HL-60/S4 treated with retinoic acid at 250 ng/mL for 4 days and 3 days (cell line): Measurements from ENCODE around the gene YWHAH.
"Not testable (repeated sequence)": the region's sequence is repeated elsewhere in the genome, so short reads cannot be mapped to it uniquely, and the experiment has no call there.

Source experiments
- in situ Hi-C: fragments of 300-500 bp; cut with MboI; formaldehyde crosslinking; loops from 2 replicates; pipeline ENCODE4 v1.7.0; 2022; ENCODE audit warnings: low sequenced_read_pairs

The YWHAH gene

DNA sequence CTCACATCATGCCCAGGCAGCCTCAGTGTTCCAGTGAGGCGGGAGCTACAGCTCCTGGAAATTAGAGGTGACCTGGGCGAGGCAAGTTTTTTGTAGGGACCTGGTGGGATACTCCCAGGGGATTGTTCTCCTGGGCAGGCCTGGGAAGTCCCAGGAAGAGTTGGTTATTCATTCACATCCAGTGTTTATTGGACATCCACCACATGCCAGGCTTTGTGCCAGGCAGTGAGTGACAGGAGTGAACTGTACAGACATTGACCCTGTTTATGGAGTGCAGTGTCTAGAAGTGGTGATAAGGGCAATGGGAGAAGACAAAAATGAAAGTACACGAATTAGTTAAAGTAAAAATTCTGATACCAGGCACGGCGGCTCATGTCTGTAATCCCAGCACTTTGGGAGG lies 29.4 kb downstream of the YWHAH start:
- in situ Hi-C loops, result loop anchor here (25.0 kb wide), 1 partner anchor 311 kb away; the partner anchor contains the start of gene PISD

DNA sequence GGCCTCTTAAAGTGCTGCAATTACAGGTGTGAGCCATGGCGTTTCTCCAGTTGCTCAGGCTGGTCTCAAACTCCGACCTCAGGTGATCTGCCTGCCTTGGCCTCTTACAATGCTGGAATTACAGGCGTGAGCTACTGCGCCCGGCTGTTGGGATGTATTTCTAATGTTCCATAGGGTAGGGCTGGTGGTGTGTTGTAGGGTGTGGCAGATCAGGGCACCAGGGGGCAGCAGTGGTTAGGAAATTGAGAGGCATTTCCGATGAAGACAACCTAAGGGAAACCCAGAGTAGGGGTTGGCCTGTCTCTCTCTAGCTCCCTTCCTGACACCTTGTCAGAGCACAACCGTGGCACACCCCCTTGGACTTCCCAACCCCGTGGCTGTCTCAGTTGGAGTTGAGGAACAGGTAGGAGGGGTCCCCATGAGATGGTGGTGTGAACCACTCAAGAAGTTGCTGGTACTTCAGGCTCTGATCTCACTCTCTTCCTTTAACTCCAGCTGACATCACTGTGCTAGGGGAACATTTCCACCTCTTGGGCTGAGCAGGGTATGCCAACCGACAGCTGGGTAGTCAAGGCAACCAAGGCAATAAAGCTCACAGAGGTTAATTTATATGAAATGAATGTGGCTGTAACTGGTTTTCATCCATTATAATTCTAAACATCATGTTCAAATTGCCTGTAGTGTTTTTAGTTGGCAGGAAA lies 33.0 kb downstream of the YWHAH start:
- in situ Hi-C loops, result no loop called here

DNA sequence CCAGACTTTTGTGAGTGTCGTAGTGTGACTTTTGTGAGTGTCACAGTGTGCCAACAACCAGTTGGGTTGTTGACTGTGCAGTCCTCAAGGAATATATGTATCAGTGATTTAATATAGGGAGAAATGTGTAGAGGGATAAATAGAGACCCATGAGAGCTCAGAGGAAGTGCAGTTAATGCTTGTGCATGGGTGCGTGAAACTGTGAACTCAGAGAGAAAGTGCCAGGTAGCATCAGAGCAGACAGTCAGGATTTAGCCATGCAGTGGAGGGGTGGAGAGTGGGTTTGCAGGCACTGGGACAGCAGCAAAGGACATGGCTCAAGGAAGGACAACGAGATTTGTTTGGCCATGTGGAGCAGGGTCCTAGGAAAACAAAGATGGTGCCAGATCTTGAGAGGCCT lies 33.6 kb downstream of the YWHAH start:
- in situ Hi-C loops, result no loop called here

DNA sequence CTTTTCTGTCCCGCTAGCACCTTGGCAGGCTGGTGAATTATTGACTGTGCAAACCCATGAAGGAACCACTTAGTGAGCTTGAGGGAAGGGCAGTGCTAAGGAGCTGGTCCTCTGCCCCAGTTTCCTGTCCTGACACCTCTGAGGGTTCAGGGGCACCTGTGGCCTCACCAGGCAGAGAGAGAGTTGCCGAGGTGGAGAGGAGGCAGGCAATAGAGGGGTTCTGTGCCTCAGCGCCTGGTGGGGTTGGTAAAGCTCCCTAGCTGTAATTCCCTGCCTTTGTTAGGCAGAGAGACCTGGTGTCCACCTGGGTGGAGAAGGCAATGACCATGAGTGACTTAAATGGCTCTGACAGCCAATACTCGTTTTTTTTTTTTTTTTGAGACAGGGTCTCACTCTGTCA lies 36.3 kb downstream of the YWHAH start:
- in situ Hi-C loops, result no loop called here

DNA sequence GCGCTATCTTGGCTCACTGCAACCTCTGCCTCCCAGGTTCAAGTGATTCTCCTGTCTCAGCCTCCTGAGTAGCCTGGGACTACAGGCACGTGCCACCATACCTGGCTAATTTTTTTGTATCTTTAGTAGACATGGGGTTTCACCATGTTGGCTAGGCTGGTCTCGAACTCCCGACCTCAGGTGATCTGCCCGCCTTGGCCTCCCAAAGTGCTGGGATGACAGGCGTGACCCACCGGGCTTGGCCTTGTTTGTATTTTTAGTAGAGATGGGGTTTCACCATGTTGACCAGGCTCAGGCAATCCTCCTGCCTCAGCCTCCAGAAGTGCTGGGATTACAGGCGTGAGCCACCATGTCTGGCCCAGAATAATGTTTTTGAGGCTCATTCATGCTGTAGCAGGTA lies 37.6 kb downstream of the YWHAH start:
- in situ Hi-C loops, result not testable (repeated sequence)

DNA sequence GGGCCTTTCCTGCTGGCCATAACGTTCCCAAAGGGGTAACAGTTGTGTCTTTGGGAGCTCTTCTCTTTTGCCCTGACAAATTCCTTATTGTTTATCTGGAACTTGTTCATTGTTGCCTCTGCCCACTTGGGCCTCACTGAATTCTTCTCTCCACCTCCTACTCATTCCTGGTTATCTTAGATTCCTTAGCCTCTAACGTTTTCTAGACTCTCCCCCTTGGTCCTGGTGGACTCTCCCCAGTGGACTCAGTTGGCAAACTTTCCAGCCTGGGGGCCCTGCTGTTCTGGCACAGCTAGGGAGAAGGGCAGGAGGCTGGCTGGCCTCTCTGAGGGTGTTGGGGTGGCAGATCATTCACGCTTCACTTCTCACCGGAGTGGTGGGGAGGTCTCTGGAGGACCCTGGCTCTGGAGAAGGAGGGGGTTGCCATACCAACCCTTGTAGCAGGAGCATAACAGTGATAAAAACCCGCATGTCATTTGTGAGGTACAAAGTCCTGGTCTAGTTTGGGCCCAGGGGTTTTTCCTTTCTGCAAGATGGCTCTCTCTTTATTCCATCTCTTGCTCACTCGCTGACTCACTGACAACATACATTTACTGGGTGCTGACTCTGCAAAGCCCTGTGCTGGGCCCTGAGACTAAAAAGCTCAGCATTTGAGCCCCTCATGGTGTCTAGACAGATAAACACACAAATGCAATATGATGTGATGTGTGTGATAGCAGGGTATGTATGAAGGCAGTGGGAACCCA lies 39.7 kb downstream of the YWHAH start:
- in situ Hi-C loops, result no loop called here

DNA sequence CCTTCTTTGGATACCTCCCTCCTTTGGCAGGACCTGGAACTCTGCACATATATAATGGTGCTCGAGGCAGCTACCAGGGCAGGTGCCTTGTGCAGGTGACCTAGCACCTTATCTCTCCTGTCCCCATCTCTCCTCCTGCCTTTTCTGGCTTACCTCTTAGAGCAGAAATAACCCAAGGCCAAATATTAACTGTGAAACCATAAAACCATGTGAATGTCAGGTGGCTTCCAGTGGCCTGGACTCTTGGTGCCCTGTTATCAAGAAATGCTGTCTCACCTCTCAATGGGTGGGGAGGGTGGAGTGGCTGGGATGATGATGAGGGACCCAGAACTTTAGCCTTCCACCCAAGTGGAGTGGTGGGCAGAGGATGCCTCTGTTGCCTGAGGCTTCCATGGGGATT lies 42.9 kb downstream of the YWHAH start:
- in situ Hi-C loops, result no loop called here

DNA sequence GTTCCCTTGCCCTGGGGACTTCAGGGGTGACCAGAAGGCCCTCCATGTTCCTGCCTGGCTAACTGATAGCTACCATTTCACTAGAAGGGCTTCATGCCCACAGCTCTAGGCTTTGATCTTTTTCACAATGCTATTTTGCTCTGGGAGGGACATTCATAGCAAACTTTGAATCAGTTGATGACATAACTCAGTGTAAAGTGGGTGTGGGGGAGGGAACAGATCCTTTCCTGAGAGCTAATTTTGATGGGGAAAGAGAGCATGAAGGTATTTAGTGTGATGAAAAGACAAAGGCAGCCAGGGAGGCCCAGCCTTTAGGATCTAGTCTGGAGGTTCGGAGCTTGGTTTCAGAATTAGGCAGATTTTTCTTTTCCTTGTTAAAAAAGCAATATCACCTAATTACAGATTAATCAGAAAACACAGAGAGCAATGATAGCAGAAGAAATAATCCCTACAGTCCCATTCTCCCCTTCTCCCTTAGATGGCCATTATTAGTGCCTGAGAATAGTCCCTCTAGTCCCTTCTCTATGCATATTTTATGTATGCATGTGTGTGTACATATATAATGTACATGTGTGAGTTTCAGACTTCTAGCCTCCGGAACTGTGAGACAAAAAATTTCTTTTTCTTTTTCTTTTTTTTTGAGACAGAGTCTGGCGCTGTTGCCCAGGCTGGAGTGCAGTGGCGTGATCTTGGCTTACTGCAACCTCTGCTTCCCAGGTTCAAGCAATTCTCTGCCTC lies 46.9 kb downstream of the YWHAH start:
- in situ Hi-C loops, result no loop called here

DNA sequence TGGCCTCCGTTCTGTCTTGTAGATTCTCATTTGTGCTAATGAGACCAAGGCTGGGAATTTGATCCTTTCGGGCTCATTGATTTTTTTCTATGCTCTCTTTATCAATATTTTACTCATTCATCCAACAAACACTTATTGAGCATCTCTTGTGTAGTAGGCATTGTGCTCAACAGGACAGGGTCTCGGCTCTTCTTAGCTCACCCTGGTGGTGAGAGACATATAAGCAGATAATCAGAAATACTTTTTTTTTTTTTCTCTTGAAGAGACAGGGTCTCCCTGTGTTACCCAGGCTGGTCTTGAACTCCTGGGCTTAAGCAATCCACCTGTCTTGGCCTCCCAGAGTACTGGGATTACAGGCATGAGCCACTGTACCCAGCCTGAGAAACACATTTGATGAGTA lies 50.7 kb downstream of the YWHAH start:
- in situ Hi-C loops, result no loop called here

DNA sequence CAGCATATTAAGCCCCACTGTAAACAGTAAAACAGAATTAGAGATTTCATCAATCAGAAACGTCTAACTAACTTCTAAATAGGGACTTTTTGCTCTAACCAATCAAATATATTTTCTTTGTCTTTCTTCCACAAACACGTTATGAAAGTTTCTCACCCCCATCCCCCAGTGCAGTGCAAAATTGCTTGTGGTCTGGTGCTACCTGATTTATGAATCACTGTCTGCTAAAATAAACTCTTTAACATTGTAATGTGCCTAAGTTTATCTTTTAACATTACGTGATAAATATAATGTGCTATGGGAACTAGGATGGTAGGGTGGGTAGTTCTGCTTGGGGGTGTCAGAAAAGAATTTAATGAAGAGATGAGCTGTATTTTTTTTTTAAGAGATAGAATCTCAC lies 51.5 kb downstream of the YWHAH start:
- in situ Hi-C loops, result no loop called here

DNA sequence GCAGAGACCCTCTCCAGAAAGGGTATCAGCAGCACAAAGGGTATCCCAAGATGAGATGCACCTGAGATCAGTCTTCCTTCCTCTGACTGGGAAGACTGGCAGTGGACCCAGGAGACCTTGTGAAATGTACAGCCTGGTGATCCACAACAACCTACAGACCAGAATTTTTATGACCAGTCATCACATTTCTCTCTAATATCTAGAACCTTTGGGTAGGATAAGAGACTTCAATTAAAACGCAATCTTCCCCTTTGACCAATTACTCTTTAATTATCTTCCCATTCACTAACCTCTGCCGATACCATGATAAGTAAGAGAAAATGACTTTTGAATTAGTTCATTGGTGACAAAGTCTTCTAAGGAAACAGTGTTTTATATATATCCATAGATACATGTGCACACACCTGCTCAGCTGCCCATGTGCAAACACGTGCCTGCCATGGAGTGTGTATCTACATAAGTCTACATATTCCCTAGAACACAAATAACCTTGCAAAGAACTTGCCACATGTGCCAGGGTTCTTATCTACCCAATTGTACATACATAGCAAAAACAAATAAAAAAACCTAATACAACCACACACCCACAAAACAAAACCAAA lies 54.5 kb downstream of the YWHAH start:
- in situ Hi-C loops, result no loop called here

DNA sequence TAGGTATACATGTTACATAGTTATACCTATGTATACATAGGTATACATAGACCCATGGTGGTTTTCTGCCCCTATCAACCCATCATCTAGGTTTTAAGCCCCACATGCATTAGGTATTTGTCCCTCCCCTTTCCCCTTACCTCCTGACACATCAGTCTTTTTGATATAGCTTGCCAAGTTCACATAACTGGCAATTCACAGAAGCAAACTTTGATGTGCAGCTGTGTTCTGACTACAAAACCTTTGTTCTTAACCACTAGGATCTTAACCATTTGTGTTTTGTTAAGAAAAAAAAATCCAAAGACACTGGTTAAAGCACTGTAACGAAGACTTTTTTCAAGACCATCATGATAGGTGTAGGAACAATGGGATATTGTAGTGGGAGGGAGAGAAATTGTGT lies 55.8 kb downstream of the YWHAH start:
- in situ Hi-C loops, result no loop called here

DNA sequence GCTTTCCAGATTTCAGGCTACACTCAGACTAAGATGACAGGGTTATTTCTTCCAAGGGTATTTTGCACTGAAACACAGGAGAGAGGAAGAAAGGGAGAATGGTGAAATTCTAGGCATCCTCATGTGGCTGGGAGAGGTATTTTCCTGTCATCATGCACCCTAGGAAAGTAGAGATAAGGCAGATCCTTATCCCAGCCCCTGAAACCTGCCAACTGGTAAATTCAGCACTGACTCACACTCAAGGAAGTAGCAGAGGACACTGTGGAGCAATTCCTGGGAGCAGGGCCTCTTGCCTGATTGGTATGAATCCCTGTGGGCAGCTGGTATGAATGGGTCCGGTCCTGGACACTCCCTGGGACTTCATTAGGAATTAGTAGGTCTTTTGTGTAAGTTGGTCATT lies 61.1 kb downstream of the YWHAH start:
- in situ Hi-C loops, result no loop called here
